DND-41 (cell line): ENCODE results near the gene ZMYND11.

ENCODE experiments used
- CTCF ChIP-seq: IDR thresholded peaks from 2 replicates; pipeline ENCODE4 v1.5.1; 2012; ENCODE audit warnings: borderline replicate concordance, low read length, moderate library complexity, mild to moderate bottlenecking; ENCODE audit not compliant: poor library complexity, severe bottlenecking; ENCODE audit errors: extremely low read depth
- EZH2 ChIP-seq: IDR thresholded peaks from 3 replicates; pipeline ENCODE4 v1.6.1; 2012; ENCODE audit warnings: borderline replicate concordance, low read depth, mild to moderate bottlenecking, moderate library complexity, low read length, inconsistent platforms; ENCODE audit not compliant: severe bottlenecking

DNA sequence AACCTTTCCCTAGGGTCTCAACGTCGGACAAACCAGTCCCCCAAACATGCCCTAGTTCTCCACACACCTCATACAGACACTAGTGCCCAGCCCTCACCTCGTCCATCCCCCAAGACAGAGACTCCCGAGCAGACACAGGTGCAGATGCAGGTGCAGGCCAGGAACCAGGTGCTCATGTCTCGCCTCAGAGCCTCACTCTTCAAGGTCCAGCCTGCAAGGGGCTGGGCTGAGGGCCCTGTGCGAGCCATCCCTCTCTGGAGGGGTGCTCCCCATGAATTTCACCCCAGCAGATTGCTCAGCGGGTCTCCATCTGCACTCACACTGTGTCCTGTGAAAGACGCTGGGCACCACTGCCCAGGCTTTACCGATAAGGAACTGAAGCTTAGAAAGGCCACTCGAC, 49.2 kb upstream of the ZMYND11 start:
- no peak for TF ChIP-seq CTCF
- TF ChIP-seq EZH2, result no peak
